MCF 10A (cell line): ENCODE data around the gene SREBF2. TPM values are rescaled to one million over a fixed set of nuclear protein-coding genes. Genes with fewer than 3 reads are reported as not detected.

Experiments
- BruUV-seq: library from RNA; stranded (reverse); fragments of 400-500 nt; replicated peaks from 2 replicates; lab custom pipeline; 2021; lab: Mats Ljungman, UMichigan
- CTCF ChIA-PET: fragments of 300-600 bp; sonication (Branson Sonifier 250); formaldehyde crosslinking; extraction: SDS; loops from one replicate; lab custom pipeline; 2021; ENCODE audit warnings: antibody characterized with exemption, inconsistent platforms; lab: Yijun Ruan, JAX
- POLR2A ChIA-PET: fragments of 300-600, 350-650 bp; sonication (Branson Sonifier 250); formaldehyde crosslinking; extraction: SDS; loops from one replicate; lab custom pipeline; 2020; ENCODE audit warnings: antibody characterized with exemption, inconsistent platforms; lab: Yijun Ruan, JAX
- DNase-seq: peaks from one replicate; pipeline ENCODE4 v3.0.0-alpha.2; 2018; ENCODE audit not compliant: unreplicated experiment
- H3K27ac Mint-ChIP-seq: one replicate; pipeline ENCODE4 v1.8.0; 2022; ENCODE audit warnings: mild to moderate bottlenecking, low read depth, mixed read lengths; ENCODE audit not compliant: unreplicated experiment
- H3K27me3 Mint-ChIP-seq: one replicate; pipeline ENCODE4 v1.8.0; 2022; ENCODE audit warnings: mixed read lengths; ENCODE audit not compliant: insufficient read depth, unreplicated experiment
- H3K36me3 Mint-ChIP-seq: one replicate; pipeline ENCODE4 v1.8.0; 2022; ENCODE audit warnings: mild to moderate bottlenecking, moderate library complexity, mixed read lengths; ENCODE audit not compliant: insufficient read depth, unreplicated experiment
- H3K4me1 Mint-ChIP-seq: one replicate; pipeline ENCODE4 v1.8.0; 2022; ENCODE audit warnings: mixed read lengths; ENCODE audit not compliant: insufficient read depth, unreplicated experiment
- H3K4me3 Mint-ChIP-seq: one replicate; pipeline ENCODE4 v1.8.0; 2022; ENCODE audit warnings: mild to moderate bottlenecking, moderate library complexity, mixed read lengths; ENCODE audit not compliant: unreplicated experiment
- H3K9me3 Mint-ChIP-seq: one replicate; pipeline ENCODE4 v1.8.0; 2022; ENCODE audit warnings: mixed read lengths; ENCODE audit not compliant: unreplicated experiment
- CTCF ChIP-seq: fragments of 200-600 bp; IDR thresholded peaks from one replicate; pipeline ENCODE4 v1.8.0; 2022; ENCODE audit warnings: antibody characterized with exemption, mild to moderate bottlenecking; ENCODE audit not compliant: unreplicated experiment
- intact Hi-C: fragments of 100-400 bp; cut with micrococcal nuclease; formaldehyde crosslinking; loops from 2 replicates; pipeline ENCODE4 v1.14.1; 2022
- total RNA-seq: library from RNA; stranded (reverse); gene quantifications from 2 replicates; pipeline ENCODE4 v1.2.3, GENCODE V29; 2022

The SREBF2 gene
- total RNA-seq, 1 experiment from 2014 or later: 104 TPM

GRCh38 chr22:41819257-41819656 lies 13.6 kb upstream of the SREBF2 start:
- H3K4me3 Mint-ChIP-seq: no peak overlapping the region
- POLR2A ChIA-PET: interaction anchor here (0.6 kb wide), 1 partner anchor 533 kb away, joined by 6 read pairs; no protein-coding TSS in a partner anchor
- TF ChIP-seq CTCF: no peak

GRCh38 chr22:41820447-41820846 lies 12.5 kb upstream of the SREBF2 start:
- no peaks in the 10 kb centered on the region for H3K27me3 Mint-ChIP-seq
- no peak for DNase-seq
- intact Hi-C loops: loop anchor here (5.0 kb wide), 2 partner anchors 37 to 292 kb away; no protein-coding TSS in a partner anchor
- CTCF ChIA-PET: interaction anchor here (0.6 to 3.8 kb wide), 3 partner anchors 120 to 651 kb away, joined by 3 to 24 read pairs (median 16); no protein-coding TSS in a partner anchor
- H3K9me3 Mint-ChIP-seq: no peaks in the 10 kb centered on the region
- no peaks in the 10 kb centered on the region for H3K36me3 Mint-ChIP-seq
- no TSS peak for BruUV-seq
- no peak for TF ChIP-seq CTCF
- H3K27ac Mint-ChIP-seq: no peak overlapping the region
- H3K4me3 Mint-ChIP-seq: no peak overlapping the region
- no peaks in the 10 kb centered on the region for H3K4me1 Mint-ChIP-seq
- POLR2A ChIA-PET: no interaction called here

More at GRCh38 chr22:41819257-41819656, 13.6 kb upstream of the SREBF2 start:
- Mint-ChIP-seq H3K4me1 (no peaks in the 10 kb centered on the region), H3K9me3 (no peaks in the 10 kb centered on the region), H3K36me3 (no peaks in the 10 kb centered on the region), H3K27ac (no peak overlapping the region), H3K27me3 (no peaks in the 10 kb centered on the region)
- no peak for DNase-seq
- intact Hi-C loops: no loop called here
- BruUV-seq: no TSS peak
- CTCF ChIA-PET: interaction anchor here (0.6 to 1.1 kb wide), 3 partner anchors 98 to 348 kb away, joined by 3 to 5 read pairs (median 4); no protein-coding TSS in a partner anchor

- CTCF ChIA-PET: interaction anchor here (0.6 to 3.8 kb wide), 18 partner anchors 15 to 616 kb away, joined by 3 to 24 read pairs (median 4); partner anchors contain the start of gene MEI1
- no peak for TF ChIP-seq CTCF
- POLR2A ChIA-PET: interaction anchor here (1.3 to 2.2 kb wide), 2 partner anchors 11 to 36 kb away, joined by 3 to 6 read pairs; partner anchors contain the start of gene SREBF2
- Mint-ChIP-seq H3K4me3 (no peak overlapping the region), H3K9me3 (no peaks in the 10 kb centered on the region), H3K4me1 (no peaks in the 10 kb centered on the region), H3K27me3 (no peaks in the 10 kb centered on the region), H3K36me3 (no peaks in the 10 kb centered on the region), H3K27ac (peak overlapping the region; percentile 1)
- no TSS peak for BruUV-seq
- intact Hi-C loops: loop anchor here (1.0 to 5.0 kb wide), 4 partner anchors 36 to 291 kb away; no protein-coding TSS in a partner anchor
- no peak for DNase-seq
Observed at GRCh38 chr22:41821471-41822316, 11.2 kb upstream of the SREBF2 start.
